ENCODE results near the gene TP53I3. TPM values are rescaled to one million over a fixed set of nuclear protein-coding genes. Genes with fewer than 3 reads are reported as not detected.

The TP53I3 gene
- polyA plus RNA-seq, 6 donors from 2014 or later: 0.65 to 2.7 (median 1.2) TPM; not detected in 1

DNA sequence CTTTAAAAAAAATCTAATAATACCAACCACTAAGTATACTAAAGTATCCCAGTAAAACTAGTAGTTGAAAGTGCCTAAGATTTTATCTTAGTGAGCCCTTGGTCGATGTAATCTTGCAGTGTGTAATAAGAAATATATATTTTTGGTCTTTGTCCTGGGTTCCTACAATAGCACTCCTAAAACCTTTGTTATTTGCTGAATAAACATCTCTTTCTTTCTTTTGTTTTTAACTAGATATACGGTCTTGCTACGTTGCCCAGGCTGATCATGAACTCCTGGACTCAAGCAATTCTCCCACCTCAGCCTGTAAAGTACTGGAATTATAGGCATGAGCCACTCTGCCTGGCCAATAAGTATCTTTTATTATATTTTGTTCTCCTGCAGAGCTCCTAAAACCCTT, 2.4 kb upstream of the TP53I3 start:
- DNase-seq (no peak), ATAC-seq (ENCODE audit: low read depth in 2 of 2) (no peak)
- peak overlapping the region in 1 of 6 donors; percentile 51 for H3K27ac Mint-ChIP-seq
- H3K36me3 Mint-ChIP-seq: peaks cover 0 to 6% of the 10 kb centered on the region in 2 donors
- no peaks in the 10 kb centered on the region for H3K27me3 Mint-ChIP-seq
- H3K4me1 Mint-ChIP-seq: peaks cover 14 to 17% (median 14%) of the 10 kb centered on the region in 3 donors
- no peaks in the 10 kb centered on the region for H3K9me3 Mint-ChIP-seq
- H3K4me3 Mint-ChIP-seq: peak overlapping the region in 1 of 8 donors; percentile 75

DNA sequence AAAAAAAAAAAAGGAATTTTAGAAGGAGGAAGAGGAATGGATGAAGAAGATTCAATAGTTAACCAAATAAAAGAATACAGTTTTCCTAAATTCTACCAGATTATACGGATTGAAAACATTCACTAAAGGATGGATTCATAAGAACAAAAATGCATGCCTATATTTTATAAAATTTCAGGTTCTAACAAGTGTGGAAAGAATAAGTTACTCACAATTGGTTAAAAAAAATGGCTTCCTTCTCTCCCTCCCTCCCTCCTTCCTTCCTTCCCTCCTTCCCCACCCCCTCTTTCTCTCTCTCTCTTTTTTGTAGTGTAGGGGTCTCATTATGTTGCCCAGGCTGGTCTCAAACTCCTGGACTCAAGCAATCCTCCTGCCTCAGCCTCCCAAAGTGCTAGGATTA, 1.6 kb upstream of the TP53I3 start:
- Mint-ChIP-seq H3K27me3 (no peaks in the 10 kb centered on the region), H3K4me1 (peaks cover 14 to 17% (median 14%) of the 10 kb centered on the region in 3 donors), H3K4me3 (peak overlapping the region in 2 of 8 donors; percentile 69 to 72), H3K27ac (no peak overlapping the region), H3K36me3 (peaks cover 0 to 8% of the 10 kb centered on the region in 2 donors), H3K9me3 (no peaks in the 10 kb centered on the region)
- ATAC-seq (ENCODE audit: low read depth in 2 of 2) (no peak), DNase-seq (no peak)

DNA sequence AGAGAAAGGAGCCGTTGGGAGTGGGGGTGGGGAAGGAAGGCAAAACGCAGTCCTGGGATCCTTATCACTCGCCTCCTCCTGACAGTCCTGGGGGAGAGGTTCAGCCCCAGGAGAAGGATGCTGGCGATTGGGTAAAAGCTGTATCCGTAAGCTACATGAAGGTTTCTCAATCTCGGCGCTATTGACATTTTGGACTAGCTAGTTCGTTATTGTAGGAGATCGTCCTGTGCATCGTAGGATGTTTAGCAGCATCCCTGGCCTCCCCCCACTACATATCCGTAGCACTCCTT, 511 bp upstream of the TP53I3 start:
- peaks cover 0 to 8% of the 10 kb centered on the region in 2 donors for H3K36me3 Mint-ChIP-seq
- DNase-seq (no peak), ATAC-seq (ENCODE audit: low read depth in 2 of 2) (no peak)
- no peaks in the 10 kb centered on the region for H3K27me3 Mint-ChIP-seq
- H3K4me1 Mint-ChIP-seq: peaks cover 14 to 17% (median 14%) of the 10 kb centered on the region in 3 donors
- peak overlapping the region in 1 of 6 donors; percentile 70 for H3K27ac Mint-ChIP-seq
- no peaks in the 10 kb centered on the region for H3K9me3 Mint-ChIP-seq
- peak overlapping the region in 7 of 8 donors; percentile 24 to 97 (median 92) for H3K4me3 Mint-ChIP-seq

DNA sequence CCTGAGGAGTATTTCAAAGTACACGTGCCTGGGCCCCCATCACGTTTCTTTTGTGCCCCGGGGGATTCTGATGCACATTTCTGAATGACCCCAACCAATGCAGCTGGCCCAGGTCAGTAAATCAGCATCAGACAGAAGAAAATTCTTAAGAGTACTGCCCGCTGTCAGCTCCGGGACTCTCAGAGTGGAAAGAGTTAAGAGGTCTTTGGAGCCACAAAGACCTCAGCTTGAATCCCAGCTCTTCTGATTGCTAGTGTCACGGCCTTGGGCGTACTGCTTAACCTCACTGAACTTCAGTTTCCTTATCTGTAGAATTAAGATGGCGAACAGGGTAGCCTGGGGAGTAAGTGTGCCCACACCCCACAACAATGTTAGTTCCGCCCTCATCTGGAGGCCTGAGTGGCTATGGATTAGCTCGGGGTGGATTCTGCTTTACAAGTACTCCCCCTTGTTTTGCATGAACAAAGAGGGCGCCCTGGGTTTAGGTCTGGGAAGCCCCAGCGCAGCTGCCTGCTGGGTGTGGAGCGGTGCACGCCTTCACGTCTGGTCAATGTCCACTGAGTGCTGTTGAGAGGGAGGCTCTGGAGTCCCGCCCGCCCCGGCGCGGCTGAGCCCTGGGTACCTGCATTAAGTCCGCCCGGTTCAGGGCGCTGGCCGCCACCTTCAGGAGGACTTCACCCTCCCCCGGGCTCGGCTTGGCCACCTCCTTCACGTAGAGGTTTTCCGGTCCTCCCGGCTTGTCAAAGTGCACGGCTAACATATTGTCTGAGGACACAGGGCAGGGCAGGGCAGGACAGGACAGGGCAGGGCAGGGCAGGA, 858 bp downstream of the TP53I3 start:
- Mint-ChIP-seq H3K27ac (peak overlapping the region; percentile 33 to 93 (median 86)), H3K9me3 (no peaks in the 10 kb centered on the region), H3K27me3 (no peaks in the 10 kb centered on the region), H3K4me1 (peaks cover 14 to 17% (median 14%) of the 10 kb centered on the region in 3 donors), H3K36me3 (peaks cover 0 to 8% of the 10 kb centered on the region in 2 donors), H3K4me3 (peak overlapping the region; percentile 89 to 97 (median 92))
- DNase-seq: peak; percentile 69
- ATAC-seq (ENCODE audit: low read depth in 2 of 2): peak; percentile 84 to 88

DNA sequence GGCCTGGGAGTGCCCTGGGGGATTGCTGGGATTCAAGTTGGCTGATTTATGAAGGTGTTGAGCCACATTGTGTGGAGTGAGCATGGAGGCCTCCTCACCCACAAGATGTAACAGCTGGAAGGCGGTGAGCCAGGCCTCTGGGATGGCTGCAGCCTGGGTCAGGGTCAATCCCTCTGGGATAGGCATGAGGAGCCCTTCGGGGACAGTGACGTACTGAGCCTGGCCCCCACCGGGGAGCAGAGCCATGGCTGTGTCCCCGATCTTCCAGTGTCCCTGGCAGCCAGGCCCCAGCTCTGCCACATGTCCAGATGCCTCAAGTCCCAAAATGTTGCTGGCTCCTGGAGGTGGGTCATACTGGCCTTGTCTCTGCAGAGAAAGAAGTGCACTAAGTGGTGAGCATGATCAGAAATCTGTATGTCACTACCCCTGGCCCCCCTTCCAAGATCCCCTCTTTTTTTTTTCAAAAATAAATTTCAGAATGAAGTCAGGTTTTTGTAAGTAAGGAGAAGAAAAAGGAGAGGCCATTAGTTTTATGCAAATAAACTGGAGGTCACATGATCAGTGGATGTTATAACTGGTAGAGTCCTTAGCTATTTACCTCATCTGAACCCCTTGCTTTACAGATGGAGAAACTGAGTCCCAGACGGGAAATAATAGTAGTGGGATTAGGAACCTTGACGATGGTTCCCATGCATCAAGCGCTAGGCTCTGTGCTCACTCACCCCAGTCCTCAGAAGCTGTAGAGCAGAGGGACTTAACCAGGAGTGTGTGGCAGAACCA, 1.7 kb downstream of the TP53I3 start:
- Mint-ChIP-seq H3K36me3 (peaks cover 0 to 8% of the 10 kb centered on the region in 2 donors), H3K4me3 (peak overlapping the region in 6 of 8 donors; percentile 89 to 97 (median 92)), H3K9me3 (no peaks in the 10 kb centered on the region), H3K27ac (peak overlapping the region in 3 of 6 donors; percentile 82 to 91 (median 89)), H3K27me3 (no peaks in the 10 kb centered on the region), H3K4me1 (peaks cover 14 to 17% (median 14%) of the 10 kb centered on the region in 3 donors)
- no peak for ATAC-seq (ENCODE audit: low read depth in 2 of 2)
- DNase-seq: no peak

DNA sequence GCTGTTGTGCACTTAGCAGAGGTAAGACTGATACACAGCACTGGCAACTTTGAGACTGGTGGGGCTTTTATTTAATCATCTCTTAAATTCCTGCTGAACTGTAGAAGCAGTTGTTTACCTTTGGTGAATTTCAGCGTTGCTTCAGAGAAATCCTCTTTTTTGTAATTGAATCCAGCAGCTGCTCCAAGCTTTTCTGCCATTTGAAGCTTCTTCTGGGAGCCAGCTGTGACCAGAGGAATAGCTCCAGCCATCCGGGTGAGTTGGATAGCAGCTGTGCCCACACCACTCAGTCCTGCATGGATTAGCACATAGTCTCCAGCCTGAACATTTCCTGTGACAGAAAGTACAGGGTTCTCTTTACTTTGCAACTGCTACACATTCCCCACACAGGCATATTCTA, 3.9 kb downstream of the TP53I3 start:
- Mint-ChIP-seq H3K27me3 (no peaks in the 10 kb centered on the region), H3K27ac (no peak overlapping the region), H3K4me1 (peaks cover 19 to 32% (median 24%) of the 10 kb centered on the region in 3 donors), H3K36me3 (peaks cover 0 to 8% of the 10 kb centered on the region in 2 donors), H3K9me3 (no peaks in the 10 kb centered on the region), H3K4me3 (peak overlapping the region in 1 of 8 donors; percentile 61)
- ATAC-seq (ENCODE audit: low read depth in 2 of 2) (no peak), DNase-seq (no peak)

DNA sequence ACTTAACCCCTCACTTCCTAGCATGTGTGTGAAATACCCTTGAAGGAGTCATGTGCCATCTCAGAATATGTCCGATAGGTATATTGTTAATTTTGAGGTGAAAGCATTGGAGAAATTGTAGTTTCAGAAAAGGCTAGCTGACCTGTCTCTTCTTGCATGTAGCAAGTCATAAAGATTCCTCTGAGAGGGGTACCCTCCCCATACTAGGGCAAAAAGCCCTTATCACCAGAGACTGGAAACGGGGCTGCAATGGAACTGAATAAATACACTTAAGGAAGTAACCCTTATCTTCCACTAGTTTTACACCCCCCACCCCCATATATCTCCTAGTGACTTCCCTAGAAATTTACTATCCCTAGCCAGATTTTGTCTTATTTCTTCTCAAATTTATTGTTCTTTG, 6.8 kb downstream of the TP53I3 start:
- DNase-seq (no peak), ATAC-seq (ENCODE audit: low read depth in 2 of 2) (no peak)
- H3K36me3 Mint-ChIP-seq: peaks cover 0 to 8% of the 10 kb centered on the region in 2 donors
- peak overlapping the region in 4 of 6 donors; percentile 18 to 97 (median 88) for H3K27ac Mint-ChIP-seq
- peaks cover 20 to 35% (median 29%) of the 10 kb centered on the region in 3 donors for H3K4me1 Mint-ChIP-seq
- no peaks in the 10 kb centered on the region for H3K9me3 Mint-ChIP-seq
- H3K27me3 Mint-ChIP-seq: no peaks in the 10 kb centered on the region
- peak overlapping the region; percentile 96 to 99 (median 98) for H3K4me3 Mint-ChIP-seq

DNA sequence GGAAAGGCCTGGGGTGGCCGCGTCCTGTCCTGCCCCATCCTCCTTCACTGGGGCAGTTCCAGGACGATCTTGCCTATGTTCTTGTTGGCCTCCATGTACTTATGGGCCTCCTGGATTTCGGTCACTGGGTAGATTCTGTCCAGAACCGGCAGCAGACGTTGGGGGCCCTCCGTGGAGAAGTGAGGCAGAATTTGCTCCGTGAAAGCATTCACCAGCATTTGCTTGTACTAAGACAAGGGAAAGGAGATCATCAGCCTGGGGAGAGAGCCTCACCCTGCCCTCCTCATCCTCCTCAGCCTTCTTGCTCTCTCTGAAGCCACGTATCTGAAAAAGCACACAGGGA, 7.1 kb downstream of the TP53I3 start:
- Mint-ChIP-seq H3K4me1 (peaks cover 20 to 39% (median 29%) of the 10 kb centered on the region in 3 donors), H3K4me3 (peak overlapping the region; percentile 96 to 99 (median 98)), H3K27ac (peak overlapping the region in 5 of 6 donors; percentile 80 to 99 (median 97)), H3K9me3 (no peaks in the 10 kb centered on the region), H3K36me3 (peaks cover 0 to 7% of the 10 kb centered on the region in 2 donors), H3K27me3 (no peaks in the 10 kb centered on the region)
- no peak for ATAC-seq (ENCODE audit: low read depth in 2 of 2)
- DNase-seq: no peak

DNA sequence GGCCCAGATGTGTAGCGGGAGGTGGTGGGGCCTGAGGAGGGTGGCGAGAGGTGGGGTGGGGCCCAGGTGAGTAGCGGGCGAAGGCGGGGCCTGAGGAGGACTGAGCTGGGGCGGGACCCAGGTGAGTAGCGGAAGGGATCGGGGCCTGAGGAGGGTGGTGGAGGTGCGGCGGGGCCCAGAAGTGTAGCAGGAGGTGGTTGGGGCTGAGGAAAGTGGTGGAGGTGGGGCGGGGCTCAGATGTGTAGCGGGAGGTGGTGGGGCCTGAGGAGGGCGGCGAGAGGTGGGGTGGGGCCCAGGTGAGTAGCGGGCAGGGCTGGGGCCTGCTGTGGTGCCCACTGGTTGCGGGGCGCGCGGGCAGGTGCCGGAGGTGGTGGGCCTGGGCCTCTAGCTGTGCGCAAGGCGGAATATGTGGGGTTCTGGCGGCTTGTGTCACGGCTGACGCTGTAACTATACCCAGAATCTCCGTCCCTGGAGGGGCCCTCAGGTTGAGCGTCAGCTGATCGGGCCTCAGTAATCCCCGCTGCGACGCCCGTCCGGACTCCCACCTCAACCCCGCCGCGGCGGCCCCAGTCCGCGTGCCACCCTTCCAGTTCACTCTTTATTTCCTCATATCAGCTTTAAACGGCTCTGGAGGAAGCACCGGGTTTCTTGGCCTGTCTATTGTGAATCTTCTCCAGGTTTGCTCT, 7.6 kb downstream of the TP53I3 start:
- H3K27ac Mint-ChIP-seq: peak overlapping the region; percentile 96 to 99 (median 98)
- no peaks in the 10 kb centered on the region for H3K9me3 Mint-ChIP-seq
- ATAC-seq (ENCODE audit: low read depth in 2 of 2): peak; percentile 22 to 26
- peaks cover 20 to 43% (median 24%) of the 10 kb centered on the region in 3 donors for H3K4me1 Mint-ChIP-seq
- H3K4me3 Mint-ChIP-seq: peak overlapping the region; percentile 96 to 99 (median 98)
- peaks cover 0 to 2% of the 10 kb centered on the region in 2 donors for H3K36me3 Mint-ChIP-seq
- DNase-seq: no peak
- no peaks in the 10 kb centered on the region for H3K27me3 Mint-ChIP-seq

DNA sequence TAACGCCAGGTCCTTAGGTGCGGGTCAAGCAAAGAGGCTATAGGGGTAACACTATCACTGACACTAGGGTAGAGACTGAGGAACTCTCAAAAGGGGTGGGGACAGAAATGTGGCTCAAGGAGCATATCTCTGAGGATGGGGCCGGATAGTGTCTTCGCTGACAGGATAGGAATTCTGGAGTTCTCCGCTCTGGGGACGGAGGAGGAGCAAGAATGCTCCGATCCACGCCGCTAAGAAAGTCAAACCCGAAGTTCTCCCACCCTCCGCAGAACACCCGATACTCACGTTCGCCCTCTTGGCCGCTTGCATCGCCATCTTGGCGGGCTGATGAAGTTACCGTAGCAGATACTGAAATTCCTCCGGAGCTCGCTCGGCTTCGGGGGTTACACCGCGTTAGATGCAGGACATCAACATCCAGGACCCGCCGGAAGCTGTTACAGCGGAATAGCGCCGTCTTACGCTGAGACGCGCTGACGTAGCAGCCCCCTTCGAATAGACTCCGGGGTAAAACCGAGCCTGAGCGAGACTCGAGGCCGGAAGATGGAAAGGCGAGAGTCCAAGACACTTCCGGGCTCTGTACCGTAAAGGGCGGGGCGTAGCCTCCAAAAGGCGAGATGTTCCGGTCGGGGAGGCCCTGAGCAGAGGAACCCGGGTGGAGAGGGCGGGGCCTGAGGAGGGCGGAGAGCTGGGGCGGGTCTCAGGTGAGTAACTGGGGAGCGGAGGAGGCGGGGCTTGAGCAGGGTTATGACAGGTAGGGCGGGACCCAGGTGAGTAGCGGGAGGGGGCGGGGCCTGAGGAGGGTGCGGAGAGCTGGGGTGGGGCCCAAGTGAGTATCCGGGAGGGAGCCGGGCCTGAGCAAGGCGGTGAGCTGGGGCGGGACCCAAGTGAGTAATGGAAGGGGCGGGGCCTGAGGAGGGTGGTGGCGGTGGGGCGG, 8.5 kb downstream of the TP53I3 start, which contains the start of gene SF3B6:
TSS of gene SF3B6 (minus strand) at position 412 of the 934 bp plus-strand sequence. CDS start at position 315, 97 bp downstream.
- ATAC-seq (ENCODE audit: low read depth in 2 of 2) (peak; percentile 80 to 81), DNase-seq (peak; percentile 99)
- Mint-ChIP-seq H3K27me3 (no peaks in the 10 kb centered on the region), H3K27ac (peak within 1 kb of the TSS; percentile 96 to 99 (median 98)), H3K4me1 (peaks cover 20 to 43% (median 24%) of the 10 kb centered on the region in 3 donors), H3K4me3 (peak within 1 kb of the TSS; percentile 96 to 99 (median 98)), H3K36me3 (no peaks in the 10 kb centered on the region), H3K9me3 (no peaks in the 10 kb centered on the region)

DNA sequence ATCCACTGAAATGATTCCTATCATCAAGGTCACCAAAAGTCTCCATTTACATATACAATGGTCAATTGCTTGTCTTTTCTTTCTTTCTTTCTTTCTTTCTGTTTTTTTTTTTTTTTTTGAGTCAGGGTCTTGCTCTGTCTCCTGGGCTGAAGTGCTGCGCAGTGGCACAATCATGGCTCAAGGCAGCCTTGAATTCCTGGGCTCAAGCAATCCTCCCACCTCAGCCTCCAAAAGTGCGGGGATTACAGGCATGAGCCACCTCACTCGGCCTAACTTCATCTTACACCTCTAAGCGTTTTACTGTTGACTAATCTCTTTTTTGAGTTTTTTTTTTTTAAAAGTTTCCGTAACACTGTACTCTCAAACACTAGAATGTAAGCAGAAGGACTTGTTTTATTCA, 9.4 kb downstream of the TP53I3 start:
- Mint-ChIP-seq H3K4me3 (peak overlapping the region; percentile 96 to 99 (median 98)), H3K9me3 (no peaks in the 10 kb centered on the region), H3K36me3 (no peaks in the 10 kb centered on the region), H3K4me1 (peaks cover 20 to 43% (median 24%) of the 10 kb centered on the region in 3 donors), H3K27me3 (no peaks in the 10 kb centered on the region), H3K27ac (peak overlapping the region in 4 of 6 donors; percentile 96 to 98 (median 98))
- ATAC-seq (ENCODE audit: low read depth in 2 of 2) (no peak), DNase-seq (no peak)

DNA sequence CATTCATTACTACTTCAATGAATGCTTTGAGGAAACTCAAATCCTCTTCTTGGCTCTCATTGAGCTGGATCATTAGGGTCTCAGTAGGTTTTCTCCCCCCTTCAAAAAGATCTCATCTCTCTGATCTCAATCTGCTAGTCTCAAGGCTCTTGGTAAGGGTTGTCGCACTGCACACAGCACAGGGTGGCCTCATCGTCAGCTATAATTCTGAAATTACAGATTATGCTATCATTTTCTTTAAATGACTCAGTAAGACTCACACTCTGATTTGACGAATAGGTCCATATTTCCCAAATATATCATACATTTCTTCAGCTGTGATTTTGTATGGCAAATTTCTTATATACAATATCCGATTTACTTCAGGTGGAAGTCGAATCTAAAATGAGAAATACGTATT, 10.8 kb downstream of the TP53I3 start:
- H3K9me3 Mint-ChIP-seq: no peaks in the 10 kb centered on the region
- peak overlapping the region in 2 of 8 donors; percentile 26 to 70 for H3K4me3 Mint-ChIP-seq
- DNase-seq (no peak), ATAC-seq (ENCODE audit: low read depth in 2 of 2) (no peak)
- peaks cover 20 to 43% (median 31%) of the 10 kb centered on the region in 3 donors for H3K4me1 Mint-ChIP-seq
- H3K36me3 Mint-ChIP-seq: no peaks in the 10 kb centered on the region
- H3K27me3 Mint-ChIP-seq: no peaks in the 10 kb centered on the region
- H3K27ac Mint-ChIP-seq: peak overlapping the region in 1 of 6 donors; percentile 84
